Measurements from ENCODE around the gene ADAMTS18. TPM values are rescaled to one million over a fixed set of nuclear protein-coding genes. Genes with fewer than 3 reads are reported as not detected.

The ADAMTS18 gene
- total and polyA plus RNA-seq, 2 donors (not counting 3 experiments of a cell fraction or from before 2014, with no cell fraction given) = 18.4 to 27.5 TPM

DNA sequence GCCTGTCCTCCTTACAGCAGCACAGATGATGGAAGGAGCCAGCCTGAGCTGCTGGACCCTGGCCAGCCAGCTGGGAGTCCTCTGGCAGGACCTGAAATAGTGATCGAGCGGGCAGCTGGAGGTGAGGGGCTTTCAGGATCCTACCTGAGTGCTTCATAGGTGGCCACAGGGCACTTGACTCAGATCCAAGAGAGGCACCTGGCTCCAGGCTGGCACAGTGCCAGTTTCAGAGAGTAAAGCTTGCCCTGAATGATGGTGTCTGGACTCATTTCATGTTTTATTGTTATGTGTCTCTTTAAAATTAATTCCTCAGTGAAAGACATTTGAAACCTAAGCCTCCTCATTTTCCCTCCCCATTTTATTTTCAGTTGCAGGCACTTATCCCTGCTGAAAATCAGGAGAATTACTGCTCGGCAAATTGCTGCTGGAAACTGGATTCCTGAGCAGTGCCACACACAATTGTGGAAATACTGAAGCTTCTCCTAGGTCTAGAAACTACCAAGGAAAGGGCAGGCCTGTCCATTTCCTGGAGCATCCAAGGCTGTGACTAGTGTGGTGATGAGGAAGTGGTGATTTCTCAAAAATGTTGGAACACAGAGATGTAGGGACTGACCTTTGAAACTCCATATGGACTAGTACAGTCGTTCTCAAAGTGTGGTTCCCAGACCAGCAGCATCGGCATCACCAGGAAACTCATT lies 16.1 kb upstream of the ADAMTS18 start:
- Histone ChIP-seq H3K4me2 (ENCODE audit: insufficient read depth, low read length) (no peak overlapping the region), H3K27me3 (ENCODE audit: control insufficient read depth in 2 of 2, insufficient read depth in 2 of 2, low read length in 2 of 2) (no peaks in the 10 kb centered on the region), H2AFZ (ENCODE audit: low read depth, low read length) (no peak overlapping the region), H3K36me3 (ENCODE audit: control insufficient read depth in 2 of 2, extremely low read depth in 1 of 2, insufficient read depth in 2 of 2, low read length in 2 of 2) (no peaks in the 10 kb centered on the region), H3K9me3 (replicated peaks; ENCODE audit: control insufficient read depth, insufficient read depth, low read length) (no peaks in the 10 kb centered on the region), H3K4me1 (ENCODE audit: control insufficient read depth, extremely low read depth, insufficient read depth, low read length) (no peaks in the 10 kb centered on the region), H3K9ac (replicated peaks; ENCODE audit: extremely low read depth, insufficient read depth, low read length) (no peak overlapping the region), H3K79me2 (ENCODE audit: control insufficient read depth, insufficient read depth, low read length) (no peaks in the 10 kb centered on the region), H3K4me3 (replicated peaks in 1 of 3; ENCODE audit: insufficient read depth in 1 of 3, low read depth in 1 of 3, low read length in 3 of 3) (no peak overlapping the region), H3K27ac (ENCODE audit: insufficient read depth, low read depth, low read length) (no peak overlapping the region), H3K9me1 (replicated peaks; ENCODE audit: control insufficient read depth, extremely low read depth, insufficient read depth, low read length) (no peaks in the 10 kb centered on the region), H4K20me1 (replicated peaks; ENCODE audit: control insufficient read depth, extremely low read depth, insufficient read depth, low read length) (no peaks in the 10 kb centered on the region)
- intact Hi-C loops (cut with micrococcal nuclease) = no loop called here
- dilution Hi-C loops (cut with MboI; ENCODE audit: extremely low pct_ligation_motif_present, low sequenced_read_pairs) = no loop called here
- no TSS peak for BruUV-seq (replicated peaks)
- no peak for FAIRE-seq
- ChIA-PET POLR2A (no interaction called here), CTCF (interaction anchor here (0.8 to 1.0 kb wide), 2 partner anchors 13 to 19 kb away, joined by 3 to 6 read pairs; no protein-coding TSS in a partner anchor)
- TF ChIP-seq GATA2 (IDR thresholded peaks at IDR 0.05; ENCODE audit: insufficient read depth, insufficient read length, low read depth, low read length) (no peak), MYC (IDR thresholded peaks at IDR 0.05; ENCODE audit: low read depth, low read length) (no peak), POLR2AphosphoS5 (IDR thresholded peaks at IDR 0.05; ENCODE audit: insufficient read depth, low read depth, low read length) (no peak), JUN (IDR thresholded peaks at IDR 0.05; ENCODE audit: borderline replicate concordance, insufficient read depth, insufficient read length, low read depth) (no peak), POLR2A (IDR thresholded peaks at IDR 0.05; ENCODE audit: low read depth, low read length) (no peak), FOS (IDR thresholded peaks at IDR 0.05; ENCODE audit: borderline replicate concordance, insufficient read depth, low read length) (no peak), EZH2 (IDR thresholded peaks at IDR 0.05; ENCODE audit: borderline replicate concordance, low read depth, low read length, severe bottlenecking) (no peak)
- TF ChIP-seq, protein P1, sequence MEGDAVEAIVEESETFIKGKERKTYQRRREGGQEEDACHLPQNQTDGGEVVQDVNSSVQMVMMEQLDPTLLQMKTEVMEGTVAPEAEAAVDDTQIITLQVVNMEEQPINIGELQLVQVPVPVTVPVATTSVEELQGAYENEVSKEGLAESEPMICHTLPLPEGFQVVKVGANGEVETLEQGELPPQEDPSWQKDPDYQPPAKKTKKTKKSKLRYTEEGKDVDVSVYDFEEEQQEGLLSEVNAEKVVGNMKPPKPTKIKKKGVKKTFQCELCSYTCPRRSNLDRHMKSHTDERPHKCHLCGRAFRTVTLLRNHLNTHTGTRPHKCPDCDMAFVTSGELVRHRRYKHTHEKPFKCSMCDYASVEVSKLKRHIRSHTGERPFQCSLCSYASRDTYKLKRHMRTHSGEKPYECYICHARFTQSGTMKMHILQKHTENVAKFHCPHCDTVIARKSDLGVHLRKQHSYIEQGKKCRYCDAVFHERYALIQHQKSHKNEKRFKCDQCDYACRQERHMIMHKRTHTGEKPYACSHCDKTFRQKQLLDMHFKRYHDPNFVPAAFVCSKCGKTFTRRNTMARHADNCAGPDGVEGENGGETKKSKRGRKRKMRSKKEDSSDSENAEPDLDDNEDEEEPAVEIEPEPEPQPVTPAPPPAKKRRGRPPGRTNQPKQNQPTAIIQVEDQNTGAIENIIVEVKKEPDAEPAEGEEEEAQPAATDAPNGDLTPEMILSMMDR (IDR thresholded peaks at IDR 0.05; ENCODE audit: extremely low read depth in 1 of 2, insufficient read depth in 1 of 2, low read depth in 1 of 2, low read length in 2 of 2) = no peak
- TF ChIP-seq, protein P2, sequence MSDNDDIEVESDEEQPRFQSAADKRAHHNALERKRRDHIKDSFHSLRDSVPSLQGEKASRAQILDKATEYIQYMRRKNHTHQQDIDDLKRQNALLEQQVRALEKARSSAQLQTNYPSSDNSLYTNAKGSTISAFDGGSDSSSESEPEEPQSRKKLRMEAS (IDR thresholded peaks at IDR 0.05; ENCODE audit: insufficient read depth, insufficient read length) = no peak
- DNase-seq (ENCODE audit: low read depth, low spot score) = no peak
